Measurements from ENCODE around the gene NKG7.

The NKG7 gene

DNA sequence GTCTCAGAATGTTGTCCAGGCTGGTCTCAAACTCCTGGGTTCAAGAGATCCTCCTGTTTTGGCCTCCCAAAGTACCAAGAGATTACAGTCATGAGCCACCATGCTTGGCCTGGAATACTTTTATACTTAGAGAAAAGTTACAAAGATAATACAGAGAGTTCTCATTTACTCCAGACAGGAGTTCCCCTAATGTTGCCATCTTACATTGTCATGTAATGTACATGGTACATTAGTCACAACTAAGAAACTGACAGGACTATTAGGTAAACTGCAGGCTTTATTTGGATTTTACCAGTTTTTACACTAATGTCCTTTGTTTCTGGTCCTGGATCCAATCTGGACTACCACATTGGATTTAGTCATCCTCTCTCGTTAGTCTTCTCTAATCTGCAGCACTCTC is 20.2 kb upstream of the NKG7 start:
- FAIRE-seq: no peak
- no peak for DNase-seq (ENCODE audit: insufficient read length, low spot score)

DNA sequence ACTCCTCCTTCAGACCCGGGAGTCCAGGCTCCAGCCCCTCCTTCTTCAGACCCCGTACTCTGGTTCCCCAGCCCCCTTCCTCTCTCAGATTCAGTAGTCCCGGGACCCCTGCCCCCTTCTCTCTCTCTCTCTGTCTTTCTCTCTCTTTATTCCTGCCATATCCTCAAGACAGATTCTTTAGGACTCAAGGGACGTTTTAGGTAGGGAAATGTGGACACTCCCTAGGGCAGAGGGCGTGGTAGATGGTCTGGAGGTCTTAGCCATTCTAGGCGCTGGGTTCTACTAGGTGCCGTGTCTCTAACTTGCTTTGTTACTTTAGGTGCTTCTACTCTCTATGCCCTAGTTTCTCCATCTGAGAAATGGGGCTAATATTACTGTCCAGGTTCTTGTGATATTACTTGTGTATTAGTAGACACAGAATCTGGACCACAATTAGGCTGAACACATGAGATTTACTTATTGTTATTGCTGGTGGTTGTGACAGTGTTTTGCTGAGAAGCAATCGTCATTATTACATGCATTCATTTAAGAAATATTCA is 18.7 kb upstream of the NKG7 start:
- FAIRE-seq: no peak

DNA sequence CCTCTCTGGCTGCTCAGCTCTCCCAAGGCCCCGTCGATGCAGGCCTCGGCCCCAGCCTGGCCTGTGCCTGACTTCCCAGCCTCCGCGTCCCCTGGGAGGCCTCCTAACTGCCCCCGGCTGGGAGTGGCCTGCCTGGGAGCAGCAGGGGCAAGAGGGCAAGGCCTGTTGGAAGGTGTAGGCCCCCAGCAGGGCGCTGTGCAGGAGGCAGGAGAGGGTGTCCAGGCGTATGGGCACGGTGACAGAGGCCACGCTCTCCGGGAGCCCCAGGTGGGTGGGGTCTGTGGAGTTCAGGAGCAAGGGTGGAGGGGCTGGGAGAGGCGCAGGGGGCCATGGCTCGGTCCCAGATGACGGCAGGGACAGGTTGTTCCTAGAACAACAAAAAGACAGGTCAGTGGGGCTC is 16.7 kb upstream of the NKG7 start:
- FAIRE-seq (no peak), DNase-seq (ENCODE audit: insufficient read length, low spot score) (no peak)

More for the DNA sequence above, 18.7 kb upstream of the NKG7 start:
- no peak for DNase-seq (ENCODE audit: insufficient read length, low spot score)

DNA sequence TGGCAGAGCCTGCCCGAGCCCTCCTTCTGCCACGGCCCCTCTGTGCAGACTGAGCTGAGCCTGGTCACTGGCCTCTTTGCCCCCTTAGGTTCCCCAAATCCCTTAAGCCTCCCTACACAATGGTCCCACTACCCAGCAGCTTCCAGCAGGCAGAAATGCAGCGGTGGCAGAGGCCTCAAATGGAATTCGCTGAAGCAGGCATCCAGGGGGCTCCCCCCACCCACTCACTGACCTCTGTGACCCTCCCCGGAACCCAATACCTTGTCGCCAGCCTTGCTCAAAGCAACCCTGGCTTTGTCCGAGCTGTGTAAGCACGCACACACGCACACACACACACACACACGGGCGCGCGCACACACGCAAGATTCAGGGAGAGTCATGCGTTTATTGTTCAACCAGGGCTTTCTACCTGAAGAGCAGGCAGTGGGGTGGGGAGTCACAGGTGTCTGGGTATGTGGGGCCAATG is 15.5 kb upstream of the NKG7 start, which contains the start of gene LIM2:
TSS of gene LIM2 (minus strand) at position 51 of the 466 bp plus-strand sequence. CDS start 531 bp downstream, outside the sequence.
- no peak for DNase-seq (ENCODE audit: insufficient read length, low spot score)
- no peak for FAIRE-seq

DNA sequence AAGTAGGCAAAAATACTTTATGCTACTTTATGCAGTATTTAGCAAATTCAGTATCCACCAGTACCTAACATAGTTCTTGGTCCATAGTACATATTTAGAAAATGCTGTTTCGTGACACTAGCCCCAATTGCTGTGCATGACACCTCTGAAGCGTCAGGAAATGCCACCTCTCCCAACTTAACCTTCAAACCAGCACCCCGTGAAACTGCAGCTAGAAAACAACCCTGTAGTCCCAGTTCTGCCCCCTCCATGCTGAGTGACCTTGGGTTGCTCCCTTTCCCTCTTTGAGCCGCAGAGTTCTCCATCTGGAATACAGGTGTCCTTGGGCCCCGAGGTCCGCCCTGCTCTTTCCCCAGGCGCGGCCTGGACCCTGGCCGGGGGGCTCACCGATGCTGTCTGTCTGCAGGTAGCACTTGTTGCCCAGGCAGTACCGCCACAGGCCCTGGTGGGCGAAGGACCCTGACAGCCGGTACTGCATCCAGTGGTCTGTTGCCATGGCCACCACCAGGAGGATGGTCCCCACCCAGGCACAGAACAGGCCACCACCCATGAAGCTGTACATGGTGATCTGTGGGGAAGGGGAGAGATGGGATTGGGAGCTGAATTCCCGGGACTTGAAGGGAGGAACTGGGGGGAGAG is 14.5 kb upstream of the NKG7 start:
- DNase-seq (ENCODE audit: insufficient read length, low spot score): no peak
- no peak for FAIRE-seq

- FAIRE-seq (no peak), DNase-seq (ENCODE audit: insufficient read length, low spot score) (no peak)
Measured at GRCh38 chr19:51382004-51382403, 9.6 kb upstream of the NKG7 start.

GRCh38 chr19:51380379-51380778 is 7.9 kb upstream of the NKG7 start:
- FAIRE-seq (no peak), DNase-seq (ENCODE audit: insufficient read length, low spot score) (no peak)

DNA sequence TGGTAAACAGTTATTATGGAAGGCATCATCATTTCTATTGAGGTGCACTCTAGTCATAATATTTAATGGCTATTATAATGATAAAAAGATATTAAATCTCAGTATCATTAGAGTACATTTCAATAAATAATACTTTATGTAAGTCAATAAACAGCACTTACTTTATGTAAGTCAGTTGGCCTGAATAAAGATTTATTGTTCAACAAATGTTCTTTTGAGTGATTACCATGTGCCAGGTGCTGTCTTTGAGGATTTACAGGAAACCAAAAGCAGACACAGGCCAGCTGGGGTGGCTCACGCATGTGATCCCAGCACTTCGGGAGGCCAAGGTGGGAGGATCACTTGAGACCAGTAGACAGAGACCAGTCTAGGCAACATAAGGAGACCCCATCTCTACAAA is 5.0 kb upstream of the NKG7 start:
- FAIRE-seq (no peak), DNase-seq (ENCODE audit: insufficient read length, low spot score) (no peak)

DNA sequence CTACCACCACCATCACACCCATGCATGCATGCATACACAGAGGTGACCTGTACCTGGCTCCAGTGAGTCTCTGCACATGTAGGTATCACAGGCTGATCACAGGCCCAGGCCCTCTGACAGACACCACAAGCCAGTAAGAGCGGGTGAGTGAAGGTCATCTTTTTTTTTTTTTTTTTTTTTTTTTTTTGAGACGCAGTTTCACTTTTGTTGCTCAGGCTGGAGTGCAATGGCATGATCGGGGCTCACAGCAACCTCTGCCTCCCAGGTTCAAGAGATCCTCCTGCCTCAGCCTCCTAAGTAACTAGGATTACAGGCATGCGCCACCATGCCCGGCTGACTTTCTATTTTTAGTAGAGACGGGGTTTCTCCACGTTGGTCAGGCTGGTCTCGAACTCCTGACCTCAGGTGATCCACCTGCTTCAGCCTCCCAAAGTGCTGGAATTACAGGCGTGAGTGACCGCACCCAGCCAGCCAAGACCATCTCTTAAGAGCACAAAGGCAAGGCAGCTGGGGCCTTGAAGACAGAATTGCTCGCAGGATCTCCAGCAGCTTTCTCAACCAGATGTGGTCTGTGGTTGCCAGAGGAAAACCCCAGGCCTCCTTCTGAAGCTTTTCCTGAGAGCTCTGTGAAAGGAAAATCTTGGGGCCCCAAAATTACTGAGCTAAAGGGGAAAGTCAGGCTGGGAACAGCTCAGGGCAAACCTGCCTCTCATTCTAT is 3.2 kb upstream of the NKG7 start:
- FAIRE-seq (no peak), DNase-seq (ENCODE audit: insufficient read length, low spot score) (no peak)

DNA sequence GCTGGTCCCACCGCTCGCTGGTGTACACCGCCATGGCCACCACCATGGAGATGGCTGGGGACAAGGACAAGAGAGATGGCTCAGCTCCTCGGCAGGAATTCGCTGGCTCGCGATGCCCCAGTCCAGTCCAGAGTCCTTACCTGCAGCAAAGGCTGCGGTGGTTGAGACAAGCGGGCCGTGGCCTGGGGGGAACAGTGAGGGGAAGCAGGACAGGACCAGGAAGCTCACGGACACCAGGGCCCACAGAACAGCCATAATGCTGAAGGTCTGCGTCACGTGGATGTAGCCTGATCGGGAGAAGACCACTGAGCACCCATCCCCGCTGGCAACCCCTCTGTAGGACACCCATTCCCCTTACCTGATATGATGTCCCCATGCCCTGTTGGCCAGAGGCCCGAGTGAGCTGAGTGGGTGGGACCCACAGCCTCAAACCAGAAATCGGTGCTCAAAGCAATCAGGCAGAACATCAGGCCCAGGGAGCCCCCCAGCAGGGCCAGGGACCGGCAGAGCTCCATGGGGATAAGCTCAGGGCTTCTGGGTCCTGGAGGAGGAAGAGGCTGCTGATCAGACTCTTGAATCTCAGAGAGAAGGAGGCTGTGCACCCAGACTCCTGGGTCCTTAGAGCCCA is 319 bp downstream of the NKG7 start:
- FAIRE-seq: no peak

GRCh38 chr19:51371186-51371690 is 1.2 kb downstream of the NKG7 start:
- DNase-seq (ENCODE audit: insufficient read length, low spot score) (no peak), FAIRE-seq (no peak)

More for the DNA sequence above, 319 bp downstream of the NKG7 start:
- DNase-seq (ENCODE audit: insufficient read length, low spot score): no peak

DNA sequence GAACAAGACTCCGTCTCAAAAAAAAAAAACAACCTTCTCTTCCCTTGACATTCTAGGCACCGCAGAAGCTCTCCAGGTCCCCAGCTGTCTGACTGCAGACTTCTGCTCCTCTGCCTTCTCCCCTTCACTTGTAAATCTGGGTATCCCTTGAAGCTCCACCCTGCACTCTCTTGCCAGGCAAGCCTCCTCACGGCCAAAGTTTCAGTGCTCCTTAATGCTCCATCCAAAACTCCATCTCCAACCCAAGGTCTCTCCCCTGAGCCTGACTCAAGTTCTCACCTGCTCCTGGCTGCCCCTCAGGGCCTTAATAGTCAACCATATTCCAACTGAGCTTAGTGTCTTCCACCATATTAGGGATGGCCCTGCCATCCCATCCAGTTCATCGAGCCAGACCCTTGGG is 2.2 kb downstream of the NKG7 start:
- FAIRE-seq (no peak), DNase-seq (ENCODE audit: insufficient read length, low spot score) (no peak)

DNA sequence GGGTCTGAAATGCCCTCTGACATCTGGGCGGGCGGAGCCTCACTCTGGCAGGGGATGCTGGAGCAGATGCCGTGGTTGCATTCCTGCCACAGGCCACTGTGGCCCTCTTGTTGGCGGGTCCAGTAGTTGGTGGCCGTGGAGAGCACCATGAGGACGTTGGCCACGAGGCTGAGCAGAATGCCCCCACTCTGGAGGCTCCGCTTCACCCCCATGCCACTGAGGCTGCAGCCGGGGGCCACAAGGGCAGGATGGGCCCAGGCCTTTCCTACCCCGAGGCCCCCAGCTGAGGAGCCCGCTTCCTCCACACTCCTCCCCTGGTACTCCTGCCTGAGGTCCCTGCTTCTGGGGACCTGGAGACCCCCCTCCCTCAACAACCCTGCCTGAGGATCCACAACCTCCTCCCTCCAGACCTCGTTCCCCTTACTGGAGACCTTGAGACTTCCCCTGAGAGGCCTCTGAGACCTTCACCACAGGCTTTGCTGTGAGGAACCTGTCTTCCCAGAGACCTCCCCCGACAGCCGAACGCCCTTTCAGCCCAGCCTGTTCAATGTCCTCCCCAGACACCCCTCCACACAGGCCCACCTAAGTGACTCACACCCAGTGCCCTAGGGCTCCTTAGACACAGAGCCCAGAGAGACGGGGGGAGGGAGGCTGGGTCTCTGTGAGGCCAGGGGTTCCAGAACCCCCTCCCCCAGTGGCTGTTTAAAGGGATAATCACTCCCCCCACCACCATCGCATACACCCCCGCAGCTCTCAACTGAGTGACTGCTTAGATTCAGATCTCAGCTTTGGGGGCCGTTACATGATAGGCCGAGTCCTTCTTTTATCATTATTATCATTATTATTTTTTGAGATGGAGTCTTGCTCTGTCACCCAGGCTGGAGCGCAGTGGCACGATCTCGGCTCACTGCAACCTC is 3.8 kb downstream of the NKG7 start, which contains the start of gene CLDND2:
TSS of gene CLDND2 (minus strand) at position 638 of the 917 bp plus-strand sequence. CDS start at position 212, 426 bp downstream.
- DNase-seq (ENCODE audit: insufficient read length, low spot score) (no peak), FAIRE-seq (no peak)

- peak; percentile 93 for FAIRE-seq
- peak; percentile 94 for DNase-seq (ENCODE audit: insufficient read length, low spot score)
Measured at GRCh38 chr19:51367565-51368365, 4.7 kb downstream of the NKG7 start.

DNA sequence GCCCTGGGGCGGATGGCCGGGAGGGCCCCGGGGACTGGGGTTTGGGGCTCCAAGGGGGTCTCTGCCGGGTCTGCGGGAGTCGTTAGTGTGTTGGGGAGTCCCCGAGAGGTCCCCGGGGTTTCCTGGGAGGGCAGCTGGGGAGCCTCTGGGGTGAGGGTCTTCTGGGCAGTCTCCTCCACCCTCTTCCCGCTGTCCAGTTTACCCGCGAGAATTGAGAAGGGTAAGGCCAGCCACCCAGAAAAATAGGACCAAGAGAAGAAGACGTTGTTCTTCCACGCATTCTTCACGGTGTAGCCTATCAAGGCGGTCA is 5.2 kb downstream of the NKG7 start:
- FAIRE-seq (no peak), DNase-seq (ENCODE audit: insufficient read length, low spot score) (no peak)

GRCh38 chr19:51366389-51367254 is 5.8 kb downstream of the NKG7 start:
- DNase-seq (ENCODE audit: insufficient read length, low spot score) (peak; percentile 98), FAIRE-seq (peak; percentile 77)

DNA sequence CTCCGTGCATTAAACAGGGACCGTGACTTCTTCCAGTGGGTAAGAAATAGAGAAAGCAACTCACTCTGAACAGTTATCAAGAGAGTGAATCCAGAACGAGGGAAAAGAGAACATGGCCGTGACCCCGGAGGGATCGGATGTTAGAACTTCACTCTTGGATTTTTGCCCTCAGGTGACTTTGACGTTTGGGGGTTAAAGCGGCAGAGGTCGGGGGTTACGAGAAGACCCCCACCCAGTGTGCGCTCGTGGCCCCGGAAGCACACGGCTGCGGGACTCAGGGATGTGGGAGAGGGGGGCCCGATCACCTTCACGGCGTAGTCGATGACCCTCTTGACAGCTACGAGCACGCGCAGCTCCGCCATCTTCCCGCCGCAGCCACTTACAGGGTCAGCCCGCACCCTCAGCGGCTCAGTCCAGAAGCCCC is 6.5 kb downstream of the NKG7 start, which contains the start of gene ETFB:
TSS of gene ETFB (minus strand) at position 424 of the 424 bp plus-strand sequence. CDS start at position 362, 62 bp downstream.
- DNase-seq (ENCODE audit: insufficient read length, low spot score) (no peak), FAIRE-seq (no peak)

- FAIRE-seq: no peak
- no peak for DNase-seq (ENCODE audit: insufficient read length, low spot score)
Measured at GRCh38 chr19:51365211-51365964, 7.1 kb downstream of the NKG7 start.

Measured in HTR-8/SVneo (cell line).